Activated CD4-positive, alpha-beta T cell treated with anti-CD3 and anti-CD28 coated beads for 4 hours (primary cell): ENCODE data around the gene PDE4B.

Source experiments
- DNase-seq, 2 donors: peaks; one replicate each; pipeline ENCODE4 v3.0.0-alpha.2; 2020

Gene PDE4B

GRCh38 chr1:66372522-66373101, 579.9 kb downstream of the PDE4B start:
- DNase-seq = no peak

DNA sequence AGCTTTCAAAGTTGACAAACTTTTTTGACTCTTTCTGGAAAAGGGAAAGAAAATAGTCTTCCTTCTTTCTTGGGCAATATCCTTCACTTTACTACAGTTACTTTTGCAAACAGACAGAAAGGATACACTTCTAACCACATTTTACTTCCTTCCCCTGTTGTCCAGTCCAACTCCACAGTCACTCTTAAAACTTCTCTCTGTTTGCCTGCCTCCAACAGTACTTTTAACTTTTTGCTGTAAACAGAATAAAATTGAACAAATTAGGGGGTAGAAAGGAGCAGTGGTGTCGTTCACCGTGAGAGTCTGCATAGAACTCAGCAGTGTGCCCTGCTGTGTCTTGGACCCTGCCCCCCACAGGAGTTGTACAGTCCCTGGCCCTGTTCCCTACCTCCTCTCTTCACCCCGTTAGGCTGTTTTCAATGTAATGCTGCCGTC, 580.5 kb downstream of the PDE4B start:
- DNase-seq = no peak

GRCh38 chr1:66374148-66374547, 581.5 kb downstream of the PDE4B start:
- DNase-seq = no peak

- DNase-seq = peak; percentile 27 to 35
Measured at GRCh38 chr1:66374561-66375111, 581.9 kb downstream of the PDE4B start.

DNA sequence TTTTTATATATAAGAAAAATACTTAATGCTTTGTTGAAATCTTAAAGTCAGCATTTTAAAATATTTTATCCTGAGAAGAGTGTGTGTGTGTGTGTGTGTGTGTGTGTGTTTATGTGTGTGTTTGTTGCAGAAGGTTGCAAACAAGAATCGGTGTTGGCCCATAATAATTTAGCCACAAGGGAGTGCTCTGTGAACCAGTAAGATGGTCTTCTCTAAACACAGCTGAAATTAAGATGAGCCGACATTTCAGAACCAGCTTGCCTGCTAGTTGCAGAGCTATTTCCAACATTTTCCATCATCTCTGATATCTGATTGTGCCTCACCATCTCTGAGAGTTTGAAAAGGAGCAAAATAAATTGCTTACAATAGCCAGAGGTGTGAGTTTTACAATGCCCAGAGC, 582.4 kb downstream of the PDE4B start:
- no peak for DNase-seq

GRCh38 chr1:66380452-66381212, 587.9 kb downstream of the PDE4B start:
- DNase-seq = peak in 1 of 2 donors; percentile 19

- no peak for DNase-seq
Measured at GRCh38 chr1:66381621-66382275, 589.1 kb downstream of the PDE4B start.

- no peak for DNase-seq
Measured at GRCh38 chr1:66383168-66383567, 590.5 kb downstream of the PDE4B start.

DNA sequence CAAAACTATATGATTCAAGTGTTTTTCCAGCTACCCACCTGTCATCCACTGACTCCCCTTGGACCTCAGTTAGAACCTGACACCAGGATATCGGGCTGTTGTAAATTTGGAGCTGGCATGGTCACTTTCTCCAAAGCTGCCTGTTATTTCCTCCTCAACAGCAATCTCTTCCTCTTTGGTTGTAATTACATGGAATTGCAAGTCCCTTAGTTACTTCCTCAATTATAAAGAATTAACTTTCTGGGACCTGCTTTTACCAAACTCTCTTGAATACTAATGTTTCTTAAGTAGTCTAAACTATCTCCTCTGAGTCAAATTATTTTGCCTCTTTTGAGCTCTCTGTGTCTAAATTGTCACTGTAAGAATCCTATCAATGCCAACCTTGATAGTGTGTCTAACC, 590.9 kb downstream of the PDE4B start:
- no peak for DNase-seq

- no peak for DNase-seq
Measured at GRCh38 chr1:66384258-66384921, 591.7 kb downstream of the PDE4B start.

- no peak for DNase-seq
Measured at GRCh38 chr1:66386712-66387111, 594.0 kb downstream of the PDE4B start.

DNA sequence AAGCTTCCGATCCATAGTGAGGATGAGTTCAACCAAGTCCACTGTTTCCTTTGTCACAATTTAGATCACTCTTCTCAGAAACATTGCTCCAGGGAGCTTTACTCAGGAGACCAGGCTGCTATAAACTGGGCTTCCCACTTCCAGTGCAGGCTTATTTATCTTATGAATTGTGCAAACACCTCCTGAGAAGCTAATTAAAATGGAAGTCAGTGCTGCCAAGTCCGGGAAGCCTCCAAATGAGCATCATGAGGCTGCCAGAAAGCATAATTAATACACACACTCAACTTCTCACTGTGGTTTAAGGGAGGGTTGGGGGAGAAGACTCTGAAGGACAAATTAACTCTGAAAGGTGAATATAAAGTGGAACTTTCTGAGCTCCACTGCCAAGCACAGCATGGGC, 596.2 kb downstream of the PDE4B start:
- DNase-seq = no peak

DNA sequence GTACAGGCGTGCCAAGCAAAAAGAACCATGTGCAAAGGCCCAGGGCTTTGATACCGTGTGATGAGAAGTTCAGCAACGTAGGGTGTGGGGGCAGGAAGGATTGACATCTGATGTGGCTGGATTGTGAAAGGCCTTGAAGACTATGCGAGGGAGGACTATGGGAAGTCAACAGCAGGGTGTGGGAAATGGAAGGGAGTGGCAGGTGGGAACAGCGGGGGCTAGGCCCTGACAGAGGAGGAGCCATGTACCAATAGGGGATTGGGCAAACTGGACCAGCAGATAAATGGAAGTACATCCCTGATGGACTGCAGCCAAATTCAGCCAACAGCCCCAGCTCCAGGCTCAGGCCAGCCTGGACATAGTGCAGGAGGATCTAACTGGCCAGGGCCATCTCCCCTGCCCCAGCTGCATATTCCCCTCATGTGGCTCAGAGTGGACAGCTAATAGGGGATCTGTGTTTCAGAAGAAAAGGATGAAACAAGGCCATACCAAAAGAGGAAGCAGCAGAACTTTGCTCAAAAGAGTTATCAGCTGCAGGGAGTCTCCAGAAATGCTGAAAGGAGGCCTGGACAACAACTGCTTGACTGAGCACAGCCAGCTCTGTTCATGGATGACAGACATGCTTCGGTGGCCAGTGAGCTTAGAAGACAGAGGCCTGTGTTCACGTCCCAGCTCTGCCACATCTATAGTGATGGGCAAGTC, 601.0 kb downstream of the PDE4B start:
- no peak for DNase-seq

GRCh38 chr1:66394603-66395002, 601.9 kb downstream of the PDE4B start:
- no peak for DNase-seq

DNA sequence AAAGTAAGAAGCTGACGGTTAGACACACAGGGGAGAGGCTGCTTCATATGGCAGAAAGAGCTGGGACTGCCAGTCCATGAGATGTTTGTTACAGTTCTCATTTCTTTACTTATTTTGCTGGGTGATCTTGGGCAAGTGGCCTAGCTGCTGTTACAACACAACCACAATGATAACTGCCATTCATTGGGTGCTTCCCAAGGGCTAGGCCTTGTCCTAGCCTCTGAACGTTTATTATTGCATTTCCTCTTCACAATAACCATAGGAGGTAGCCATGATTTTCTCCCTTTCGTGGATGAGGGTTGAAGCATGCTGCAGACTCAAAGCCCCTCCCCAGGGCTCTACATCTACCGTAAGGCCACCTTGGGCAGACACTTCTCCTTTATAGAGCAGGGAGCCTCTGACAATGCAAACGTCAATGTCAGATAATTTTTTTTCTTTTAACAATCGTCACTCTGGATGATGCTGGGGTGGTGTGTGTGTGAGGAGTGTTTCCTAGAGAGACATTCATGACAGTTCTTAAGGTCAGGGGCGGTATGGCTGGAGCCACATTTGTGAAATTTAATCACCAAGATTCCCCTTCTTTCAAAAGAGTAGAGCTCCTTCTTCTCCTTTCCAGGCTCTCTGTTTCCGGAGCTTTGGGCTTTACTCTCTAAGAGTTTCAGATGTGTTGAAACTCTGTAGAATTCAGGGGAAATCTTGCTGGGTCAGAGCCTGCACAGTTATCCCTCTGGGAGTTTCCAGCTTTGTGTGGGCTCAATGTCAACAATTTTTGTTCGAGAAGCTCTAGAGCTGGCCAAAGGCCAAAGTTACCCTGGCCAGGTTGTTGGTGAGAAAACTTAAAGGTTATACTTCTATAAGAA, 602.7 kb downstream of the PDE4B start:
- no peak for DNase-seq

DNA sequence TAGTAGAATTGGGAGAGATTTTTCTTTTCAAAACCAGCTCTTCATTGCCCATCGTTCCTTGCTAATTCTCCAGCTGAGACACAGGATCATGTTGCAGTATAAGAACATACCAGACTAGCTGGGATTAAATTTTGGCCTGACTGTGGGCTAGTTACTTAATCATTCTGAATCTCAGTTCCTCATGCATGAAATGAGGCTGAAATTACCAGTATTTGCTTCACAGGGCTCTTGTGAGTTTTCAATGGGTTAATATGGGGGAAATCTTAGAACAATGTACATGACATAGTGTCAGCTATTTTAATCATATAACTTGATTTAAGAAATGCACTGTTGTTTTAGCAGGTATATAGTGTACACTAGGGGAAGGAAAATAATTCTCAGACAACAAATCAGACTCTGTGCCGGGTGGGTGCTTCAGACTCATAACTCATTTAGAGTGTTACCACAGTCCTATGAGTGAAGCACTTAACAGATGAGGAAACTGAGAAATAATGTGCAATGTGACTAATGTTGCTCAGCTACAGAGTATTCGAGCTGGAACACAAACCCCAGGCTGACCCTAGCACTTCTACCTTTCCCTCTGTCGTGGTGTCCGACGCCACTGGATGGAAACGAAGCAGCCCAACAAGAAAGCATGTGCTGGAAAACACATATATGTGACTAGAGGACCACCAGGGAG, 603.7 kb downstream of the PDE4B start:
- DNase-seq = no peak

- no peak for DNase-seq
Measured at GRCh38 chr1:66397192-66397591, 604.5 kb downstream of the PDE4B start.

- DNase-seq = no peak
Measured at GRCh38 chr1:66399888-66400529, 607.3 kb downstream of the PDE4B start.

DNA sequence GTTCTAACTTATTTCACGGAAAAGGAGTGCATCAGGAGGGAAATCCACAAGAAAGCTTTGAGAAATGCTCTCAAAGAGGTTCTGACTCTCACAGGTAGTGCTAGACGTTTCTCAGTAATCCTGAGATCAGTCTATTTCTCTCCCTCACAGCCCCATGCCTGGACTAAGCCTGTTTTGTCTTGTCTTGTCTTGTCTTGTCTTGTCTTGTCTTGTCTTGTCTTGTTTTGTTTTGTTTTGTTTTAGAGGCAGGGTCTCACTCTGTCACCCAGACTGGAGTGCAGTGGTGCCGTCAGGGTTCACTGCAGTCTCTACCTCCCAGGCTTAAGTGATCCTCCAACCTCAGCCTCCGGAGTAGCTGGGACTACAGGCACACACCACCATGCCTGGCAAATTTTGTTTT, 608.0 kb downstream of the PDE4B start:
- DNase-seq = no peak

DNA sequence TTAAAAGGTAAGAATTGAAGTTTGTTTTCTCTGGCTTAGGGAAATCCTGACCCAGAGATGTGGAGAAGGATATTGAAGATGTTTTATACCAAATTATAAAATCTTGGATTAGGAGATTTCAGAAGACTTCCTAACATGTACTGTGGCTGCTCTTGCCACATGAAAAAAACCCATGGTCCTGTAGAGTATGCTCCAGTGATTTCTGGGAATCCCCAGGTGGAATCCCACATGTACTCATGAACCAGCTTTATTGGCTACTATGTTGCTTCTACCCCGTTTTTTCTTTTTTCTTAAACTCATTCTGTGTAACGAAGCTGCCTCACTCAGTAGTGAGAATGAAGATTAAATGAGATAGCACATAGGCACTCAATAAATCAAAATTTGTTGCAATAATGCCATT, 608.5 kb downstream of the PDE4B start:
- DNase-seq = no peak

- DNase-seq = no peak
Measured at GRCh38 chr1:66402194-66402593, 609.5 kb downstream of the PDE4B start.
